ENCODE results near the gene KLF16. TPM values are rescaled to one million over a fixed set of nuclear protein-coding genes. Genes with fewer than 3 reads are reported as not detected.

Gene KLF16
- polyA plus RNA-seq, 4 donors, result 7.8 to 18.6 (median 14.0) TPM

DNA sequence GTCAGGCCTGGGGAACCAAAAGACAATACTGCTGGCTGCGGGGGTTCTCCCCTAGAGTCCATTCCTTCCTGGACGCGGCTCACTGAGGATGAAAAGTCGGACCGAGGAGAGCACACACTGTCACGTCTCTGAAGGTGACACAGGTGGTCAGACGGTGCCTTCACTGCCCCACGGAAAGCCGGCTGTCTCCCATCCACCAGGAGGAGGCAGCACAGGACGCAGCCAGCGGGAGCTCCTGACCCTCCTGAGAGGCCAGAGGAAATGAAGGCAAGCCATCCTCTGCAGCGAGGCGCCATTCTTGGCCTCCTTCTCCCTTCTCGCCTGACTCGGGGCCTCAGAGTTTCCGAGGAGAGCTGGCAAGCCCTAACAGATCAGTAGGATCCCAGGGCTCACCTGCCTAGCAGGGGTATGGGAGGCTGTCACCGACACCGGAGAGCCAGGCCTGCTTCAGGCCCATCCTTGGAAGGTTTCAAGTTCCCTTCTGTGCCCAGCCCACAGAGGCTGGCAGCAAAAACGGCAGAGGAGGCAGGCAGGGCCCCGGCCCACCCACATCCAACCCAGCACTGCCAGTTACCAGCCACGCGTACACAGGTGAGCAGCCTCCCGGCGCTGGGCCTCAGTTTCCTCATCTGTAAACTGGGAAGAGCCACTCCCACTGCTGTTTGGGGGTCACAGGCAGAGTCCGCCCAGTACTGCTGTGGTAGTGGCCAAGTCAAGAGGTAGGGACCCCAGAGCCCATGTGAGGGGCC is 19.6 kb downstream of the KLF16 start:
- peaks cover 0 to 68% (median 0%) of the 10 kb centered on the region in 3 donors for H3K36me3 ChIP-seq (ENCODE audit: control insufficient read depth in 3 of 3, insufficient read depth in 2 of 3, low read depth in 1 of 3, low read length in 3 of 3)
- FAIRE-seq, result no peak
- WGBS, 3 donors, result 79 to 81% (median 80%) methylated on average over 25 of the region's 25 CpGs

DNA sequence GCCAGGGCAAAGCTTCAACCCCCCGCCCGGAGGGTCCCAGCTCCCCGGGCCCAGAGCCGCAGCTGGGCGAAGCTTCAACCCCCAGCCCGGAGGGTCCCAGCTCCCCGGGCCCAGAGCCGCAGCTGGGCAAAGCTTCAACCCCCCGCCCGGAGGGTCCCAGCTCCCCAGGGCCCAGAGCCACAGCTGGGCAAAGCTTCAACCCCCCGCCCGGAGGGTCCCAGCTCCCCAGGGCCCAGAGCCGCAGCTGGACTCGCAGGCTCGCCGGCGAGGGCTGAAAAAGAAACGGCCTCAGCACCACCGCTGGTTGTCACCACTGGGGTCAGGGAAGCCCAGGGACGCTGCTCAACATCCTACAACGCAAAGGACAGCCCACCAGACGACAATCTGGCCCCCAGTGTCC is 20.3 kb downstream of the KLF16 start:
- FAIRE-seq, result no peak
- Histone ChIP-seq H3K4me3 (ENCODE audit: low read depth in 1 of 3, low read length in 3 of 3) (no peak overlapping the region), H3K4me1 (ENCODE audit: control insufficient read depth in 3 of 3, insufficient read depth in 2 of 3, low read depth in 1 of 3, low read length in 2 of 3) (peaks cover 4 to 24% (median 9%) of the 10 kb centered on the region in 3 donors), H3K27me3 (ENCODE audit: control insufficient read depth in 3 of 3, insufficient read depth in 3 of 3, low read length in 3 of 3) (no peaks in the 10 kb centered on the region), H3K27ac (ENCODE audit: low read depth in 1 of 3, low read length in 2 of 3) (no peak overlapping the region), H3K36me3 (ENCODE audit: control insufficient read depth in 3 of 3, insufficient read depth in 2 of 3, low read depth in 1 of 3, low read length in 3 of 3) (peaks cover 0 to 75% (median 0%) of the 10 kb centered on the region in 3 donors), H3K9me3 (ENCODE audit: control insufficient read depth in 2 of 2, insufficient read depth in 1 of 2, low read depth in 1 of 2, low read length in 1 of 2) (no peaks in the 10 kb centered on the region)
- 90 to 94% (median 91%) methylated on average over 19 to 22 of the region's 22 CpGs for WGBS, 3 donors
- DNase-seq, result no peak

More for the DNA sequence above, 19.6 kb downstream of the KLF16 start:
- no peak overlapping the region for H3K27ac ChIP-seq (ENCODE audit: low read depth in 1 of 3, low read length in 2 of 3)
- no peaks in the 10 kb centered on the region for H3K9me3 ChIP-seq (ENCODE audit: control insufficient read depth in 2 of 2, insufficient read depth in 1 of 2, low read depth in 1 of 2, low read length in 1 of 2)
- no peak overlapping the region for H3K4me3 ChIP-seq (ENCODE audit: low read depth in 1 of 3, low read length in 3 of 3)
- peaks cover 4 to 25% (median 9%) of the 10 kb centered on the region in 3 donors for H3K4me1 ChIP-seq (ENCODE audit: control insufficient read depth in 3 of 3, insufficient read depth in 2 of 3, low read depth in 1 of 3, low read length in 2 of 3)
- no peaks in the 10 kb centered on the region for H3K27me3 ChIP-seq (ENCODE audit: control insufficient read depth in 3 of 3, insufficient read depth in 3 of 3, low read length in 3 of 3)
- no peak for DNase-seq

DNA sequence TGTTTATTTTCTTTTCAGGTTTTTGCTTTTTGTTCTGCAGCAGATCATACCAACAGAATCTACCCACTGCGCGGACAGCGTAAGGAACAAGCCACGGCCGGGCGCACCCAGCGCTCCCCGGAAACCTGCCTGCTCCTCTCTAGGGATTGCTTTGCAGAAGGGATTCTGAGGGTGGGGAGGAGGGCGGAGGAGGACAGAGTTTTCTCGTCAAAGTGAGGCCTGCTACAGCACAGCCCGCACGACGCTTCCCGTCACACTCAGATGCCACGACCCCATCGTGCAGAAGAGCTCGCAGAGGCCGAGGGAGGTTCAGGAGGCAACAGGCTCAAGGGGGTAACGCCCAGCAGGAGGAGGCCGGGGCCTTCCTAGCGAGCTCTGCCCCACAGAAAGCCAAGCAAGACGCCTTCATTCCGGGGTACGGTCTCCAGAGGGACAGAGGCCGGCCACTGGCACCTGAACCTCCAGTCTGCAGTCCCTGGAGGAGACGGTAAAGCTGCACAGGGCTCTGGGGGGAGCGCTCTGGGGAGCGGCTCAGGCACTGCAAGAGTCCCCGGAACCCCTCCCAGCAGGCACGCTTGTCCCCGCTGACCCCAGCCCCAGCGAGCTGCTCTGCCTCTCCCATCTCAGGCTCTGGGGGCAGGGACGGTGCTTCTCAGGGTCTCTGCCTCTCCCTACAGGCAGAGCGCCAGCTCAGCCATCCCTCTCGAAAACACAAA is 22.0 kb downstream of the KLF16 start:
- Histone ChIP-seq H3K27ac (ENCODE audit: low read depth in 1 of 3, low read length in 2 of 3) (peak overlapping the region in 1 of 3 donors; percentile 12), H3K4me3 (ENCODE audit: low read depth in 1 of 3, low read length in 3 of 3) (no peak overlapping the region), H3K36me3 (ENCODE audit: control insufficient read depth in 3 of 3, insufficient read depth in 2 of 3, low read depth in 1 of 3, low read length in 3 of 3) (peaks cover 0 to 80% (median 0%) of the 10 kb centered on the region in 3 donors), H3K27me3 (ENCODE audit: control insufficient read depth in 3 of 3, insufficient read depth in 3 of 3, low read length in 3 of 3) (no peaks in the 10 kb centered on the region), H3K9me3 (ENCODE audit: control insufficient read depth in 2 of 2, insufficient read depth in 1 of 2, low read depth in 1 of 2, low read length in 1 of 2) (no peaks in the 10 kb centered on the region), H3K4me1 (ENCODE audit: control insufficient read depth in 3 of 3, insufficient read depth in 2 of 3, low read depth in 1 of 3, low read length in 2 of 3) (peaks cover 3 to 21% (median 6%) of the 10 kb centered on the region in 3 donors)
- WGBS, 3 donors, result 81 to 89% (median 86%) methylated on average over 35 of the region's 35 CpGs
- FAIRE-seq, result no peak
- no peak for DNase-seq

DNA sequence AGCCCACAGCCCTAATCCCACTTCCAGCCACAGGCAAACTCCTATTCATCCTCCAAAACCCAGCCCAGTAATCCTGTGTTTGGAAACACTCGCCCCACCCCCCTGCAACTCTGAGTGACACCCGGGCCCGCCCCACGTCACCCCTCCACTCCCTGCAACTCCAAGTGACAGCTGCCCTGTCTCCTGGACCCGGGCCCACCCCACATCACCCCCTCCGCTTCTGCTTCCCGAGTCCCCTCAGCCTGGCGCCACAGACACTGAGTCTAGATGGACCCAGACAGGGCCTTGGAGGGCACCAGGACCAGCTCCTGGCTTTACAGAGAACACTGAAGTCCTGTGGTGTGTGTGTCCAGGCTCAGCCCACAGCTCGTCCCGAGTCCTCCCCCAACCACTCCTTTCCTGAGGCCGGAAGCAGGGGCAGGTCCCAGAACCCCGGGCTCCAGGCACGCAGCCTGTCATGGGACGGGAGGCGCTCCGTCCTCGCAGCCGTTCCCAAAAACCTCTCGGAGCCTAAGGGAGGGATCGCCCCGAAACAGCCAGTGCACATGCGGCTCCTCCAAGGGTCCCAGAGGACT is 22.8 kb downstream of the KLF16 start:
- H3K4me3 ChIP-seq (ENCODE audit: low read depth in 1 of 3, low read length in 3 of 3), result no peak overlapping the region
- H3K36me3 ChIP-seq (ENCODE audit: control insufficient read depth in 3 of 3, insufficient read depth in 2 of 3, low read depth in 1 of 3, low read length in 3 of 3), result peaks cover 0 to 77% (median 0%) of the 10 kb centered on the region in 3 donors
- DNase-seq, result no peak
- WGBS, 3 donors, result 78 to 85% (median 78%) methylated on average over 21 to 22 of the region's 22 CpGs
- H3K4me1 ChIP-seq (ENCODE audit: control insufficient read depth in 3 of 3, insufficient read depth in 2 of 3, low read depth in 1 of 3, low read length in 2 of 3), result peaks cover 0 to 20% (median 4%) of the 10 kb centered on the region in 3 donors
- no peak for FAIRE-seq
- H3K27ac ChIP-seq (ENCODE audit: low read depth in 1 of 3, low read length in 2 of 3), result peak overlapping the region in 1 of 3 donors; percentile 2
- no peaks in the 10 kb centered on the region for H3K27me3 ChIP-seq (ENCODE audit: control insufficient read depth in 3 of 3, insufficient read depth in 3 of 3, low read length in 3 of 3)
- H3K9me3 ChIP-seq (ENCODE audit: control insufficient read depth in 2 of 2, insufficient read depth in 1 of 2, low read depth in 1 of 2, low read length in 1 of 2), result no peaks in the 10 kb centered on the region

DNA sequence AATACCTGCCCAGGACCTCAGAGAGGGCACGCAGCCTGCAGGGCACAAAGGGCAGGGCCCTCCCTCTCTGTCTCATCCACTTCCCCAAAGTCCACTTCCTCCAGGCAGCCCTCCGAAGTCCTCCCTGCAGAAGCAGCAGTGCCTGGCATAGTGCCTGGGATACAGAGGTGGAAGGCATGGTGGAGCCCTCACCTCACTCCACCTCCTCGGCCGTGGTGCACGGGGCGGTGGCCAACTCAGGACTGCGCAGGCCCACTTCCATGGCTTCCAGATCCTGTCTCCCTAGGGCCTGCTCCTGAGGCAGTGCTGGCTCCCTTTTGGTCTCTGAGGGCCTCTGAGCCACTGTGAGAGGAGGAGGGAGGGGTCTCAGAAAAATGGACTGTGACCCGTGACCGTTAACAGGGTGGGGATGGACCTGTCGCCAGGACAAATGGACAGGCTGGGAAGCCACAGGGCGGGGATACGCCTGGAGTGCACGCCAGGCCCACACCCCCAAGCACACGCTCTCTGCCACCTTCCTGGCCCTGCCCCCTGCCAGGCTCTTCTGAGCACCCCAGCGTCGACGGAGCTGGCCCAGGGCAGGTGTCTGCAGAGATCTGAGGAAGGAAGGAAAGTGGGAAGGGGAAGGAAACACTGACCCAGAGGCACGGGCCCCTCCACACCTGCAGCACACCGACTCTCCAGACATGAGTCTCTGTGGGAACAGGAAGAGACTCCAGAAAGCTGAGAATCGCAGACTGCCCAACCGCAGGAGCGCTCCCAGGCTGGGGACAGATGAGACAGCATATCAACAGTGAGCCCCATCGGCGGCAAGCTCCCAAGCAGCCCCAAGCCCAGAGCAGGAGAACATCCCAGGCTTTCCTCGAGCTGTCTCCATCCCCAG is 23.5 kb downstream of the KLF16 start:
- Histone ChIP-seq H3K4me1 (ENCODE audit: control insufficient read depth in 3 of 3, insufficient read depth in 2 of 3, low read depth in 1 of 3, low read length in 2 of 3) (peaks cover 0 to 20% (median 4%) of the 10 kb centered on the region in 3 donors), H3K27ac (ENCODE audit: low read depth in 1 of 3, low read length in 2 of 3) (peak overlapping the region in 2 of 3 donors; percentile 15 to 18), H3K9me3 (ENCODE audit: control insufficient read depth in 2 of 2, insufficient read depth in 1 of 2, low read depth in 1 of 2, low read length in 1 of 2) (no peaks in the 10 kb centered on the region), H3K27me3 (ENCODE audit: control insufficient read depth in 3 of 3, insufficient read depth in 3 of 3, low read length in 3 of 3) (no peaks in the 10 kb centered on the region), H3K36me3 (ENCODE audit: control insufficient read depth in 3 of 3, insufficient read depth in 2 of 3, low read depth in 1 of 3, low read length in 3 of 3) (peaks cover 0 to 75% (median 0%) of the 10 kb centered on the region in 3 donors), H3K4me3 (ENCODE audit: low read depth in 1 of 3, low read length in 3 of 3) (no peak overlapping the region)
- no peak for FAIRE-seq
- 35 to 48% (median 43%) methylated on average over 24 to 25 of the region's 25 CpGs for WGBS, 3 donors
- peak; percentile 38 to 75 for DNase-seq

DNA sequence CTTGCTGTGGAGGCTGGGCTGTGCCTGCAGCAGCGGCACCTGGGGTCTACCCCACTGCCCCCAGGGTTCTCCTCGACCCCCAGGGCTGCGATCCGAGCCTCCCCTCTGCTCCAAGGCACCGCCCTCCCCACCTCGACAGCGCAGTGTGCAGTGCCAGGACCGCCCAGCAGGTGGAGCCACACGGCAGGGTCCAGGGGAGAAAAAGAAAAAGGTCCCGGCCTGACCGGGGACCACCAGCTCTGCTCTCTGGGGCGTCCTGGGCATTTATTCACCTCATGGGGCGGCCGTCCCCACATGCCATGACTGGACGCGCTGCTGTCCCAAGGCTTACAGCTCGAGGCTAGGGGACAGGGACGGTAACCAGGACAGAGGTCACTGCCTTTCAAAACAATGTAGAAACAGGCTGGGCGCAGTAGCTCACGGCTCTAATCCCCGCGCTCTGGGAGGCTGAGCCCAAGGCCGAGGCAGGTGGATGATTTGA is 25.7 kb downstream of the KLF16 start:
- H3K27ac ChIP-seq (ENCODE audit: low read depth in 1 of 3, low read length in 2 of 3), result peak overlapping the region; percentile 4 to 53 (median 36)
- peaks cover 0 to 20% (median 4%) of the 10 kb centered on the region in 3 donors for H3K4me1 ChIP-seq (ENCODE audit: control insufficient read depth in 3 of 3, insufficient read depth in 2 of 3, low read depth in 1 of 3, low read length in 2 of 3)
- FAIRE-seq, result no peak
- WGBS, 3 donors, result 20 to 36% (median 25%) methylated on average over 23 of the region's 23 CpGs
- no peaks in the 10 kb centered on the region for H3K9me3 ChIP-seq (ENCODE audit: control insufficient read depth in 2 of 2, insufficient read depth in 1 of 2, low read depth in 1 of 2, low read length in 1 of 2)
- no peaks in the 10 kb centered on the region for H3K27me3 ChIP-seq (ENCODE audit: control insufficient read depth in 3 of 3, insufficient read depth in 3 of 3, low read length in 3 of 3)
- H3K4me3 ChIP-seq (ENCODE audit: low read depth in 1 of 3, low read length in 3 of 3), result no peak overlapping the region
- DNase-seq, result peak; percentile 48 to 71
- H3K36me3 ChIP-seq (ENCODE audit: control insufficient read depth in 3 of 3, insufficient read depth in 2 of 3, low read depth in 1 of 3, low read length in 3 of 3), result peaks cover 0 to 76% (median 0%) of the 10 kb centered on the region in 3 donors

DNA sequence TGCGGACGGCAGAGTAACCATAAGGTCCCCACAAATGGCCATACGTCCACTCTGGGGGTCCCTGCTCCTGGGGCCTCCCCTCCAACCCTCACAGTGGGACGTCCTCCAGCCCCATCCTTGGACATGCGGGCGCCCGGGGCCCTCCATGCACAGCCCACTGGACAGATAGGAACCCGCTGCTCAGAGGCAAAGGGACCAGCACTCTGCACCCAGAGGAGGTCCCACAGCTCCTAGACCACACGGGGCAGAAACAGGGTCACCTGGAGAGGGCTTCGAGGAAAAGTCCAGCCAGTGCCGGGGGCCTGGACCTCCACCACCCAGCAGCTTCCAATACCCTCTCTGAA is 26.2 kb downstream of the KLF16 start:
- H3K36me3 ChIP-seq (ENCODE audit: control insufficient read depth in 3 of 3, insufficient read depth in 2 of 3, low read depth in 1 of 3, low read length in 3 of 3), result peaks cover 0 to 75% (median 0%) of the 10 kb centered on the region in 3 donors
- H3K4me1 ChIP-seq (ENCODE audit: control insufficient read depth in 3 of 3, insufficient read depth in 2 of 3, low read depth in 1 of 3, low read length in 2 of 3), result peaks cover 0 to 20% (median 4%) of the 10 kb centered on the region in 3 donors
- WGBS, 3 donors, result 77 to 79% (median 78%) methylated on average over 11 of the region's 11 CpGs
- no peaks in the 10 kb centered on the region for H3K9me3 ChIP-seq (ENCODE audit: control insufficient read depth in 2 of 2, insufficient read depth in 1 of 2, low read depth in 1 of 2, low read length in 1 of 2)
- H3K27ac ChIP-seq (ENCODE audit: low read depth in 1 of 3, low read length in 2 of 3), result no peak overlapping the region
- FAIRE-seq (no peak), DNase-seq (no peak)
- no peaks in the 10 kb centered on the region for H3K27me3 ChIP-seq (ENCODE audit: control insufficient read depth in 3 of 3, insufficient read depth in 3 of 3, low read length in 3 of 3)
- H3K4me3 ChIP-seq (ENCODE audit: low read depth in 1 of 3, low read length in 3 of 3), result no peak overlapping the region

Data from small intestine (tissue), 7 donors.